NCI-H69 (cell line): Measurements from ENCODE around the gene NUDT2.
A peak's percentile ranks its signal among the peaks of the same experiment; 100 is the strongest.
"Not testable (repeated sequence)": the region's sequence is repeated elsewhere in the genome, so short reads cannot be mapped to it uniquely, and the experiment has no call there.

ENCODE experiments used
- DNase-seq: peaks from one replicate; lab custom pipeline; 2025; lab: John Stamatoyannopoulos, UW

NUDT2 gene

DNA sequence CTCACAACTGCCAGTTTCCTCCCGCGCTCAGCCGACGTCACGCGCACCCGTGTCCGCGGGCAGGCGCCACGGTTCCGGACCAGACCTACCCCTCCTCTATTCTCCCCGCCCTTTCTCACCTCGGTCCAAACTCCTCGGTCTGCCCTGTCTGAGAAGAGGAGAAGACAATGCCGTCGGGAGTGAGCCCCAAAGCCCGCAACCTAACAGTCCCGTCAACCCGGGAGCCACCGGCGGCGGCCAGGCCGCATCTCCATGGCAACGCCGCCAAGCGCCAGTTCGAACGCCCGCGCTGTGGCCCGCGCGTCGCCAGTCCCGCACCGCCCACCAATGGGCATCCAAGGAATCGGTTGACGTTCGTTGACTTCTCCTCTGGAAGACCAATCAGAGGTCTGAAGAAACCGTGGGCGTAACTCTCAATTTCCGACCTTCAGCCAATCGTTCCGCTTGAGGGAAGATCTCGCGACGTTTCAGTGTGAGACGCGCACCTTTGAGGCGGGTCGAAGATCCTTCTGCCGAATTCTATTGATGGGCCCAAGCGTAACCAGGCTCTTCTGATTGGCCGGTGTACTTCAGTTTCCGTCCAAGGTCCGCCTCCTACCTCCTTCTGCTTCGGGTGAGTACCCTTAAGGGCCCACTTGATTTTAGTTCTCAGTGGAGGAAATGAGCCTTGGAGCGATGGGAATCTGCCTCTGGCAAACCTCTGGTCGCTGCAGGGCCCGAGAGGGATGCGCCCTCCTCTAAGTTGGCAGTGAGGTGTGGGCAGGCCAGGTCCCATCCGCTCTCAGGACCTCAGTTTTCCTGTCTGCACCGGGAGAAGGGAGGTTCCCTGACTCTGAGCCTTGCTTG is at the start of gene NUDT2, which contains the start of gene KIF24:
NUDT2 (plus strand) TSS at position 583 of the 846 bp plus-strand sequence. CDS start 9,471 bp downstream, outside the sequence.
KIF24 (minus strand) TSS at position 282 of the 846 bp plus-strand sequence. CDS start 17,922 bp downstream, outside the sequence.
- DNase-seq: peak; percentile 100

GRCh38 chr9:34282096-34282495 is 47.3 kb upstream of the NUDT2 start:
- DNase-seq: no peak

- DNase-seq: no peak
Observed at GRCh38 chr9:34289159-34289558, 40.2 kb upstream of the NUDT2 start.

- DNase-seq: no peak
Observed at GRCh38 chr9:34291023-34291422, 38.3 kb upstream of the NUDT2 start.

GRCh38 chr9:34291423-34291822 is 37.9 kb upstream of the NUDT2 start:
- no peak for DNase-seq

- no peak for DNase-seq
Observed at GRCh38 chr9:34292552-34292951, 36.8 kb upstream of the NUDT2 start.

DNA sequence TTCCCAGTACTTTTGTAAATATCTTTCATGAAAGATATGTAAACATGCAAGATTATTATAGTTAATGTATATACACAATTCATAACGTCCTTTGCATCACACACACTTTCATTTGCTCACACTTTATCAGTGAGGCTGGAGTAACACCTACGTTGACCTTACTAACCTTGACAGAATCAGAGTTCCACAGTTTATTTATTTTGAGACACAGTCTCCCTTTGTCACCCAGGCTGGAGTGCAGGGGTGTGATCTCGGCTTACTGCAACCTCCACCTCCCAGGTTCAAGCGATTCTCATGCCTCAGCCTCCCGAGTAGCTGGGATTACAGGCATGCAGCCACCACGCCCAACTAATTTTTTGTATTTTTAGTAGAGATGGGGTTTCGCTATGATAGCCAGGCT is 28.3 kb upstream of the NUDT2 start:
- DNase-seq: not testable (repeated sequence)

GRCh38 chr9:34308316-34308715 is 21.1 kb upstream of the NUDT2 start:
- DNase-seq: not testable (repeated sequence)

- peak; percentile 70 for DNase-seq
Observed at GRCh38 chr9:34310215-34310614, 19.2 kb upstream of the NUDT2 start.

GRCh38 chr9:34311499-34312185 is 17.7 kb upstream of the NUDT2 start:
- DNase-seq: no peak

- no peak for DNase-seq
Observed at GRCh38 chr9:34317436-34317835, 11.9 kb upstream of the NUDT2 start.

- no peak for DNase-seq
Observed at GRCh38 chr9:34318163-34318790, 11.1 kb upstream of the NUDT2 start.

DNA sequence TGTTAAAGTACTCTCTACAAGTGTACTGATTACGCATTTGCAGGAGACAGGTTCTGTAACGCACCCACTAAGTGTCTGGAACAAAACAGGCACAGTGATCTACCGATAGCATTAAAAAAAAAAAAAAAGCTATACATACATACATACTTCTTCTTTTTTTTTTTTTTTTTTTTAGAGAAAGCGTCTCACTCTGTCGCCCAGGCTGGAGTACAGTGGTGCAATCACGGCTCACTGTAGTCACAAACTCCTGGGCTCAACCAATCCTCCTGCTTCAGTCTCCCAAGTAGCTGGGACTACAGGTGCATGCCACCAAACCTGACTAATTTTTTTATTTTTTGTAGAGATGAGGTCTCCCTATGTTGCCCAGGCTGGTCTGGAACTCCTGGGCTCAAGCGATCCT is 7.9 kb upstream of the NUDT2 start:
- no peak for DNase-seq

DNA sequence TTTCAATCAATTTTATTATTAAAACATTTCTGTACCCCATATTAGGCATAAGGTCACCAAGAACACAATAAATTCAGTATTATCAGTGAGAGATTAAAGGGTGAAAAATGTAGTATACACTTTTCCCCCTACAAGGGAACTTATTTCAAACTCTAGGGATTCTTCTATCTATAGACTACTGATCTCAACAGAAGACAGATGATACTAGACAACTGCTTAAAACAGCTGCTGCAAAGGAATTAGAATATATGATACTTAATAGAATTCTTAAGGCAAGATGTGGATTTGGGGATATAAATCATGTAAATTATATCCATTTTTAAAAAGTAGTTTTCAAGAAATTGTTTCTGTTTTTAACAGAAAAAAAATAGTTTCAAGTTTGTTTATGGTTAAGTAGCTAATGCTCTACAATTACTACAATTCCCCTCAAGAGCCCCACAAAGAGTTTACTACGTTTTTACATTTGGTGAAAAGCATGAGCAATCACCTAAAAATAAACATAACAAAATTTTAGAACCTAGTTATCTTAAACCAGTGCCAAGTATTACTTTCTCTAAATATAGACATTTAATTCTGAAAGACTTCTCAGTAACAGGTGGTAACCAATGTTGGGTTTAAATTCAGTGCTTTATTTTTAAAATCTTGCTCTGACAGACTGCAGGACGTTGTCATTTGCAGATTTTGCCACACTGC is 6.3 kb upstream of the NUDT2 start:
- no peak for DNase-seq

DNA sequence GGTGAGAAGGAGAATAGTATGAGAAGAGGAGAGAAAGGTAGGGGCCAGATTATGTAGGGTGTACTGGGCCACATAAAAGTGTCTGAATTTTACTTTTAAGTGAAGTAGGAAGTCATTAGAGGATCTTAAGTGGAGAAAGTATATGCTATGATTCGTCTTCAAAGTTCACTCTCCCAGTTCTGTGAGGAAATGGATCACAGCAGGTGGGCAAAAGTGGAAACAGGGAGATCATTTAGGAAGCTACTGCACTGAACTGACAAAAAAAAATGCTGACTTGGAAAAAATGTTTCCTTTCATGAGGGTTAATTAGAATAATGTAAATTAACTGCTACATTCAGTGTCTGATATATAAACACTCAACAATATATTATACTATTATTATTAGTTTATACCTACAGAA is 2.7 kb upstream of the NUDT2 start:
- no peak for DNase-seq

DNA sequence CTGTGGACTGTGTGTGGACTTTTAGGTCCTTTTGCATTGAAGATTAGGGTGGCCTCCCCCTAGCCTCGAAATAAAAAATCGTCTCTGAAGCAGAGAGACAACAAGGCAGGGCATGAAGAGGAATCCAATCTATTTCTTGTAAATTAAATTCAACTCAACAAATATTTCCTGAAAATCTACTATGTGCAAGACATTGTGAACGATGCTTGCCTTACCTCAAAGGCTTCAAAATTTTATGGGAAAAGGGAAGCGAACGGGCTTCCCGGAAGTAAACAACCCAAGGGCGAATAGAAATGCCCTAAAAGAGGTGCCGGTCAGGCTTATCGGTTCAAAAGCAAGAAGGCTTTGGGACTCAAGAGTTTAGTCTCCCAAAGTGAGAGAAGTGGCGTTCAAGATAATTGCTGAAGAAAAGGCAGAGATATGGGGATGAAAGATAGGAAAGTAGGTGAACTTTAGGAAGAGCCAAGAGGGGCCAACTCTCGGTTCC is 826 bp upstream of the NUDT2 start:
- peak; percentile 83 for DNase-seq

DNA sequence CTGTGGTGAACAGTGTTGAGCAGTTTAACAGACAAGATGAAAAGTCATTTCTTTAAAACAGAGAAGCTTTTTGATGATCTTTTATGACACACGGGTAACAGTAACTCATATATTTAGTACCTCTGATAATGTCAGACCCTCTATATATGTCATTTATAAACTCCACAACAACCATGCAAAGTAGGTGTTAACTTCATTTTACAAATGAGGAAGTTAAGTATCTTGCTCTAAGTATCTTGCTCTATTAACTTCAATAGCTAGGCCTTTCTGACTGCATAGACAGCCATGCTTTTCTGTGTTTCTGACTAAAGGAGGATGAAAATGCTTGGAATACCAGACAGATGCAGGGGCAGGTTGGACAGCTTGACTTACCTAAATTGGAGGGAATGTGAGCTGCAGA is 1.8 kb downstream of the NUDT2 start:
- DNase-seq: no peak

- DNase-seq: peak; percentile 63
Observed at GRCh38 chr9:34332076-34332964, 3.0 kb downstream of the NUDT2 start.

- no peak for DNase-seq
Observed at GRCh38 chr9:34333836-34334235, 4.5 kb downstream of the NUDT2 start.

- DNase-seq: peak; percentile 18
Observed at GRCh38 chr9:34334337-34334824, 5.0 kb downstream of the NUDT2 start.

DNA sequence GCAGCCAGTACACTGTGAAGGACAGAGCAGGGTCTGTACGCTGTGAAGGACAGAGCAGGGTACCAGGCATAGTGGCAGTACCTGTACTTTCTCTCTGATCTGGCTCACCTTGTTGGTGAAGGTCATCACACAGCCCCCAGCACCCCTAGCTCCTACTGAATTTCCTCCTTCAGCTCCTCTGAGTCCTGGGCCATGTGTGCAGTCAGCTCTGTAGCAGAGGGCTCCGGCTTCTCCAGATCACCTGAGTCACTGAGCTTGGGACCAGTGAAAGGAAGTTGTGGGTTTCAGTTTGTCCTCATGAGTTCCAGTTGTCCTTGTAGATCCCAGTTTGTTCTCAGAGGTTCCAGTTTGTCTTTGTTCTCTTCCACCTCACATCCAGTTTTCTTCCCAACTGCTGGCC is 5.5 kb downstream of the NUDT2 start:
- DNase-seq: no peak
